Stimulated activated CD4-positive, alpha-beta T cell treated with anti-CD3 and anti-CD28 coated beads, Interleukin-4, amount 100 ng/mL, for 4 hours (primary cell): Measurements from ENCODE around the gene SPECC1.
"Not testable (repeated sequence)": the region's sequence is repeated elsewhere in the genome, so short reads cannot be mapped to it uniquely, and the experiment has no call there.

Experiments used
- DNase-seq, 2 experiments: peaks; one replicate each; pipeline ENCODE4 v3.0.0-alpha.2; 2020

SPECC1 gene

DNA sequence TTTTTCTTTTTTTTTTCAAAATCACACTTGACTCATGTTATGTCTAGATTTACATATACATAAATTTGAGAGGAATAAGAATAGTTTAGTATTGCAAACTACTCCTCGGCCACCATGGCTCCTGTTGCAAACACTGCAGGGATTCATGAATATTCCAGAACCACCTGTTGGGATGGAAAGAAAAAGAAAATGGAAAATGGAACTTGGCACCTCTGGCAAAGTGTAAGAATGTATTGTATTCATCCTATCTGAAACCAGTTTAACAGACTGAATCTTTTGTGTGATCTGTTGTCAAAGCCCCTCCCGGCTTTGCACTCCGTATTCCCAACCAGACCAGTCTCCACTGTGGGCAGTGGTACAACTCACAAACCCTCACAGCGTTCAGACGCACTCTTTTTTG, 124.4 kb downstream of the SPECC1 start:
- DNase-seq, result no peak

DNA sequence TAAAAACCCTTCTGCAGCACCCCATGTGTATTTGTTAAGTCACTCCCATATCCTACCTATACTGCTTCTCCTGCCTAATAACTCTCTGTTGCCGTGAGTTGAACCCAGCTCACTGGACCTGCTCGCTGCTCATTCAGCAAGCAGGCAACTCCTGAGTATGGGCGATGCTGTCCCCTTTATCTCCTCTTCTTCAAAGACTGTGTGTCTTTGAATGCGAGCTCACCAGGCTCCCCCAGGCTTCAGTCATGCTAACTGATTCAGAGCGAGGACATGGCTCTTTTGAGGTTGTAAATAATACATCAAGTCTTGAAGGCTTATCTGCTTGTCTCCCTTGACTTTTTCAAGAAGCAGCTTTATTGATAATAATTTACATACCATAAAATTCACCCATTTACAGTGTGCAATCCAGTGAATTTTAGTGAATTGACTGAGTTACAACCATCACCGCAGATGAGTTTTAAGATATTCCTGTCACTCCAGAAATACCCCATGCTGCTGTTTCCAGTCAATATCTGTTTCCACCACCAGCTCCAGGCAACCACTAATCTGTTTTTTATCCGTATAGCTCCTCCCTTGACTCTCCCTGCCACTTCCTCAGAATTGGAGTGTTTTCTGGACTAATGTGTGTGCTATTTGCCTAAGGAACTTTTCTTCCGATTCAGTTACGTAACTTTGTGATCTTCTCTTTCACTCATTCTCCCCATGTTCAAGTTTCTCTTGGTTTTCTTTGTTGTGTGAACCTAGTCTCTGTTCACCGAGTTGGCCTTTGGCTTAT, 132.2 kb downstream of the SPECC1 start:
- no peak for DNase-seq

DNA sequence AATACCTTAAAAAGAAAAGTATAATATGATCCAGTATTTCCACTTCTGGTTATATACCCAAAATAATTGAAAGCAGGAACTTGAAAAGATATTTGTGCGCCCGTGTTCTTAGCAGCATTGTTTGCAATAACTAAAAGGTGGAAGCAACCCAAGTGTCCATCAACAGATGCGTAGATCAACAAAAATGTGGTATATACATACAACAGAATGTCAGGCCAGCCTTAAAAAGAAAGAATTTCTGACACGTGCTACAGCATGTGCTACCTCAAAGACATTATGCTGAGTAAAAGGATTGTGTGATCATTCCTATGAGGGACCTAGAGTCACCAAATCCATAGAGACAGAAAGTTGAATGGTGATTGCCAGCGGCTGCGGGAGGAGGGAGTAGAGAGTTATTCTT, 133.1 kb downstream of the SPECC1 start:
- DNase-seq, result no peak

DNA sequence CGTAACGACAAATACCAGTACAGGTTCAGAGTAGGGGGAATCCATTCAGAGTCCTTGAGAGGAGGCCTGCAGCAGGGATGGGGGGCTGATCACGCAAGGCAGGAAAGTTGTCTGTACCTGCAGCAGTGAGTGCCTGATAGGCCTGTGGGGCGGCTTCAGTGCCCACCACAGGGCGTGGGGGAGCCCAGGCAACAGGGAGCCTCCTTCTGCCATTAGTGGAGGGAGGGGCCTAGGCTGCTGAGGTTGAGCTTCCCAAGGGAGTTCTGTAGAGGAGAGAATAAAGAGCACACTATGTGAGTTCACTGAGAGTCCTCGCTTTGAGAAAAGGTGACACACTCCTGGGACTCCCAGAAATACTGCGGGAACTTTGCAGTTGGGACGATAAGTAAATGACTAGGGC, 134.6 kb downstream of the SPECC1 start:
- DNase-seq, result no peak

DNA sequence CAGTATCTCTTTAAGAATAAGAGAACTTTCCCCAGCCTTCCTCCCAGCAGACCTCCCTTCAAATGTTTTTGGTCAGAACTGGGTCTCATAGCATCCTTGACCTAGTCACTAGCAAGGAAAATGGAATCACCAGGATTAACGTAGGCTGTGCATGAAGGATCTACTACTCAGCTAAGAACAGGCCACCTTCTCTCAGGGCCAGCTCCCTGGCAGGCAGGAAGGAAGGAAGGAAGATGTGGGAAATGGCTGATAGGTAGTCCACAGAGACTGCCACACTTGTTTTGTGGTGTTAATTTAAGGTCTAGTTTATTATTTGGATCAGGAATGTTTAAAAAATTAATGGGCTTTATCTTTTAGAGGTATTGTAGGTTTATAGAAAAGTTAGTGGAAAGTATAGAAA, 136.4 kb downstream of the SPECC1 start:
- DNase-seq, result no peak

DNA sequence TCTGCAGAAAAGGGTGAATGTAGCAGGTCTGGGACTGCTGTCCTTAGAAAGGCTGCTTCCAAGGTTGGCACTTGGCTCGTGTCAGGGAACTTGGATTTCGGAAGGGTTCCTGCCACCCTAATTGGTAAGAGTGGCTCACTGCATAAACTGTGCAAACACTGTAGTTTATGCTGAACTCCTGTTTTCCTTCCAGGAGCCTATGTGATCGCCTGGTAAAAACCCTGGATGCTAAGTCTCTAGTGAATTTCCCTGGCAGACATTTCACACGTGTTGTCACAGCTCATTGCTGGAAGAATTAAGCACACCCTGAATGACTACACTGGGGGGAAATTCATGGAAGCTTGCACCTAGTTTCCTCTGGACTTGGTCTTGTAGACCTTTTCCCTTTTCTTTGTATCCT, 140.1 kb downstream of the SPECC1 start:
- no peak for DNase-seq

DNA sequence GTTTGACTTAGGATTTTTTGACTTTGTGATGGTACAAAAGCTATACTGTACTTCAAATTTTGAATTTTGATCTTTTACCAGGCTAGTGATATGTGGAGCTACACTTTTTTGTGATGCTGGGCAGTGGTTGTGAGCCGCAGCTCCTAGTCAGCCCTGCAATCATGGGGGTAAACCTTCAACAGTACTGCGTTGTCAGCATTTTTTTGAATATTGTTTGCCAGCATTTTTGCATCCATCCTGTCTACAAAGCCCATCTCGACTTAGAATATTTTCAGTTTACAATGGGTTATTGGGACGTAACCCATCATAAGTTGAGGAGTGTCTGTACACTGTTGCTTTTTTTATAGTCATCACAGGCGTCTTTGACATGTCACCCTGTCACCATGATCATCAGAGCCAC, 142.0 kb downstream of the SPECC1 start:
- DNase-seq, result no peak

DNA sequence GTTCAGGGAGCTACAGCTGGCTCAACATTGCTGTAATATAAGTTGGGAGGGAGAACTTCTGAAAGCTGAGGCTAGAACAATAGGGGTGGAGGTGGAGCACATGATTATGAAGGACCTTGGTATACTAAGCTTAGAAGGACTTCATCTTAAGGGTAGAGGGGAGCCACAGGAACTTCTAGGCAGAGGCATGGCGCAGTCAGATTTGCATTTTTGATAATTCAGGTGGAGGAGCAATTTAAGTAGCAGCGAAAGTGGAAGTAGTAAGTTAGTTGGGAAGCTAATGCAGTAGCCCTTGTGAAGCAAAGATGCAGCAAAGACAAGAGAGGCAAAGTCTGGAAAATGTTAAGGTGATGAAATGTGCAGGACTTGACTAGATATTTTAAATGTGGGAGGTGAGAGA, 144.1 kb downstream of the SPECC1 start:
- DNase-seq, result no peak

DNA sequence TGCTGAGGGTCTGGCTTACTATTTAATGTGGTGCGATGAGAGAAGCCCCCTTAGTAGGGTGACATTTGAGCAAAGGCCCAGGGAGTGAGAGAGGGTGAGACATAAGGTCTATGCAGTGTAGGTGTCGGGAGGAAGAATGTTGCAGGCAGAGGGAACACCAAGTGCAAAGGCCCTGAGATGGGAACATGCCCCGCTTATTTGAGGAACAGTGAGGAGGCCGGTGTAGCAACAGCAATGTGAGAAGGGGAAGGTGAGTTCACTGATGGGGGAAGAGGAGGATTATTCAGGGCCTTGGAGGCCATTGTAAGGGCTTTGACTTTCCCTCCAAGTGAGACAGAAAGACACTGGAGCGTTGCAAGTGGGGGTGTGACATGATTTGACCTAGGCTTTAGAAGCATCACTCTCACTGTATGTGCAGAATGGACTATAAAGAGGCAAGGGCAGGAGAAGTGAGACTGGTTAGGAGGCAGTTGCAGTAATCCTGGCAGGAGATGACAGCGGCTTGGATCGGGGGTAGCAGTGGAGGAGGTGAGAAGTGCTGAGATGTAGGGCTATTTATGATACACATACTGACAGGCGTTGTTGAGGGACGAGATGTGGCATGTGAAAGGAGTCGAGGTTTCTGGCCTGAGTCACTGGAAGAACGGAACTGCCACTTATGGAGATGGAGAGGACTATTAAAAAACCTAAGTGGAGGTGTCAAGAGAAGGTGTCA, 145.3 kb downstream of the SPECC1 start:
- DNase-seq, result no peak

DNA sequence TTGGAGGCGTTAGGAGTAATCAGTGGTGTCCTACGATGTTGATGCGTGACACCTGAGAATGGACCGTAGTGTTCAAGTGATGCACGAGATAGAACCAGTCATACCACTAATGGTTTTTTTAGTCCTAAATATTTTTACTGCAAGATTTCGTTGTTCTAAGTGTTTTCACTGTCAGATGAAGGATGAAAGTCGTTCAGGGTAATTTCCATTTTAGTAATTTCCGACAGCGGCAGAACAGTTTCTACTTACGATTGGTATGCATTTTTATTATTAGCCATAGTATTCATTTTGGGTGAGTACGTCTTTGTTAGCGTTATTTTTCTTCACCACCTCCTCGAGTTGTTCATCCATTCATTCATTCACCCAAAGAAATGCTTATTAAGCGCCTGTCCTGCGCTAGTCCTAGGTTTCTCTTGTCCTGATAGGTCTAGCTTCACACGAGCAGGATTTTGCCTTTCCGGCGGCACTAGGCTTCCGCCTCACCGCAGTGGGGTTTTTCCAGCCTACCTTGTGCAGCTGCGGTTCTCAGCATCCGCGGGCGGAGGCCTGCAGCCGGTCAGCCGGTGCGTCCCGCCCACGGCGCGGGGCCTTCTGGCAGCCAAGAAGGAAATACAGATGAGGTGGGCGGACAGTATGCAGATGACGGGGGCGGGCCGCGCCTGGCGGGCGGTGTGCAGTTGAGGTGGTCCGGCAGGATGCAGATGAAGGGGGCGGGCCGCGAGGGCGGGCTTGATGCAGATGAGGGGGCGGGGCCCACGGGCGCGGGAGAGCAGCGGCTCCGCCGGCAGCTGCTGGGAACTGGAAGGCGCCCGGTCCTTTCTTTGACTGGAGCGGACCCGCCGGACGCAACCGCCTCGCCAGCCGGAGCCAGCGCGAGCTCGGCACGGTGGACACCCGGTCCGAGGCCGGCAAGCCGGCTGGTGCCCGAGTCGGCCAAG, 146.4 kb downstream of the SPECC1 start:
- peak; percentile 90 to 92 for DNase-seq

DNA sequence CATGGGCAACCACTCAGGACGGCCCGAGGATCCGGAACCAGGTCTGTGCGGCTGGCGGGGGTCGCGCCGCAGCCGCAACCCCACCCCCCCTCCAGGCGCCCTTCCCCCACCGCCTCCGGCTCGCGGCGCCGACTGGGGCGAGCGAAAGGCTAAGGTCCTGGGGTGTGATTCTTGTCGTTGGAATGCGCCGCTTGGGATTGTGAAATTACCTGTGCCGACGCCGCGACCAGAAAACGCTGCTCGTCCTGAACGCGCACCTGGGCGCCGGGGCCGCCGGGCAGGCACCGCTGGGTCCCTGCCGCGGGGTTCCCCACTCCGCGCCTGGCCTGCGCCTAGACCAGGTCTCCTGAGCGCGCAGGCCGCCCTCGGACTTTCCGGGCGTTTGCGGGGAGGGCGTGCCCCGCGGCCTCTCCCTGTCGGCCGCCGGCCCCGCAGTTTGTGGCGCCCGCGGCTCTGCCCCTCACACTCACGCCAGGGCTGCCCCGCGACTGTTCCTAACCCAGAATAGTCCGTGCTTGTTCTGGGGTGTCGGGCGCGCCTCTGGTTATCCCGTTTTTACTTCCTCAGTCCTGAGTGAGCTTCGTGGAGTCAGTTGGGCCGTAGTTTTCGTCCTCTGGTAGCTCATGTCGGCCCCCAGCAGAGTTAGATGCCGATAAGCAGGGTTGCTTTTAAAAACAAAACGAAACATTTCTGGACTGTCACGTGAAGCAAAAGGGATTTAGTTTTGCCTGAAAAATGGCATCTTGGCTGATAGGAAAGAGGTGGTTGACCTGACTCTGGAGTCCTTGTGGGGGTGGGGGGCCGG, 147.2 kb downstream of the SPECC1 start:
- DNase-seq, result peak in 1 of 2 experiments; percentile 18

DNA sequence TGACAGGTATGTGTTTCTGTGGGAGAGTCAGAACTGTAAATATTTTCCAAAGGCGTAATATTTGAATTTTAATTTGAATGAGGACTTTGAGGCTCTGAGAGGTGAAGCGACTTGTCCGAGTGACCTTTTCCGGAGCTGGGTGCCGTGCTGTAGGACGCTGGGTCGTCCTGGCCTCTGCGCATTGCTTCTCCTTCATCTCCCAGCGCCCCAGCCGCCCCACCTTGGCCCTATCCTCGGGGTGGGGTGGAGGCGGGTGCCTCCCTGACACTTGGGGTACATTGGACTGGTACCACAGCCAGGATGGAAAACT, 147.8 kb downstream of the SPECC1 start:
- no peak for DNase-seq

DNA sequence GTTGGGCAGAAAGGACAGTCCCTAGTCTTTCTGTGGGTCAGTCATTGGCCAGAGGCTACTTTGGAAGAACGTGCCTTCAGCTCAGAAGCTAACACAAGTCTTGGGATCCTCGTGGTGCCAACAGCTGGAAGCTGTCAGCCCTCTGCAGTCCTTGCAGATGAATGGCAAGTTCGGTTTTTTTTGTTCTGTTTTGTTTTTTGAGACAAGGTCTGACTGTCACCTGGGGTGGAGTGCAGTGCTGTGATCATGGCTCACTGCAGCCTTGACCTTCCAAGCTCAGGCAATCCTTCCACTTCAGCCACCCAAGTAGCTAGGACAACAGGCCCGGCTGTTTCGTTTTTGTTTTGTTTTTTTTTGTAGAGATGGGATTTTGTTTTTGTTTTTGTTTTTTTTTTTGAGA, 149.4 kb downstream of the SPECC1 start:
- DNase-seq, result no peak

DNA sequence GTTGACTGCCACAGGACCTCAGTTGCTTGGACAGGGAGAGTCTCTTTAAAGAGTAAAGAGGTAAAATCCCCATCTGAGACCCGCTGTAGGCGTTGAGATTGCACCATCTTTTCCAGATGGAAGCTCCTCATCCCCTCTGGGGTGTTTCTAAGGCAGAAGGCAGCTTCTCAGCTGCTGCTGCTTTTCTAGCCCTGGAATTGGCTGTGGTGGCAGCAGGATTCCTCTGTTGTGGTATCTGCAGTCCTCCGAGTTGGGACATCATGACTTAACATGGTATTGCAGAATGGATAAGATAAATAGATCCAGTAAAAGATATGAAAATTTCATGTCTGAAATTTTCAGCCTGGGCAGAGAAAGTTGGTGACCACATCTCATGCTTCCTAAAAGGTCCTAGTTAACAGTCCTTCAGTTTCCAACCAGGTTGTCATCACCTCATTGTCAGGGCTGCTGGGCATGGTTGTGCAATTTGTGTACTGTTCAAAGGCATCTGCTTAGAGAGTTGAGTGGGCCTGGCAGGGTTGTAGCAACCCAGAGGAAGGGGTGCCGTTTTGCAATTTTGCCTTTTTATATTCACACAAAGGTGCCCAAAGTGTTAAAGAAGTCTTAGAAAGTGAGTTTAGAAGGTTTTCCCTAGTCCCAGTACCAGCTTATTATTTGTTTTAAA, 150.4 kb downstream of the SPECC1 start:
- DNase-seq, result no peak

DNA sequence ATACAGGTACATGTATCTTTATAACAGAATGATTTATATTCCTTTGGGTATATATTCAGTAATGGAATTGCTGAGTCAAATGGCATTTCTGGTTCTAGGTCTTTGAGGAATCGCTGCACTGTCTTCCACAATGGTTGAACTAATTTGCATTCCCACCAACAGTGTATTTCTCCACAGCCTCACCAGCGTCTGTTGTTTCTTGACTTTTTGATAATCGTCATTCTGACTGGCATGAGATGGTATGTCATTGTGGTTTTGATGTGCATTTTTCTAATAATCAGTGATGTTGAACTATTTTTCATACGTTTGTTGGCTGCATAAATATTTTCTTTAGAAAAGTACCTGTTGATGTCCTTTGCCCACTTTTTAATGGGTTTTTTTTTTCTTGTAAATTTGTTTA, 156.4 kb downstream of the SPECC1 start:
- DNase-seq, result not testable (repeated sequence)

DNA sequence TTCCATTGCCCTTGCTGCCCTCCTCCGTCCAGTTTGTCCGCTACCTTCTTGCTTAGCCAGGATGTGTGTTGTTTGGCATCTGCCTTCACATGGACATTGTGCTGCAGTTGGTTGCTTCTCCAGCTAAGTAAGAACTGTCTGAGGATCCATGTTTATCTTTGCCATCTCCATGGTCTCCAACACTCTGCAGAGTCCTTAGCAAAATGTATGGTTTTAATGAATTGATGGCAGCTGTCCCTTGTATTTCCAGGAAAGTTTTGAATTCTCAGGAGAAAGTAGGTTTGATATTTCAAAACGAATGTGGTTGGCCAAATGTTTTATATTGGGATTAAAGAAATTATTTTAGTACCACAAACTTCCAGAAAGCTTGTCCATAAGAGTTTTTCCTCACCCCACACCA, 160.9 kb downstream of the SPECC1 start:
- no peak for DNase-seq

DNA sequence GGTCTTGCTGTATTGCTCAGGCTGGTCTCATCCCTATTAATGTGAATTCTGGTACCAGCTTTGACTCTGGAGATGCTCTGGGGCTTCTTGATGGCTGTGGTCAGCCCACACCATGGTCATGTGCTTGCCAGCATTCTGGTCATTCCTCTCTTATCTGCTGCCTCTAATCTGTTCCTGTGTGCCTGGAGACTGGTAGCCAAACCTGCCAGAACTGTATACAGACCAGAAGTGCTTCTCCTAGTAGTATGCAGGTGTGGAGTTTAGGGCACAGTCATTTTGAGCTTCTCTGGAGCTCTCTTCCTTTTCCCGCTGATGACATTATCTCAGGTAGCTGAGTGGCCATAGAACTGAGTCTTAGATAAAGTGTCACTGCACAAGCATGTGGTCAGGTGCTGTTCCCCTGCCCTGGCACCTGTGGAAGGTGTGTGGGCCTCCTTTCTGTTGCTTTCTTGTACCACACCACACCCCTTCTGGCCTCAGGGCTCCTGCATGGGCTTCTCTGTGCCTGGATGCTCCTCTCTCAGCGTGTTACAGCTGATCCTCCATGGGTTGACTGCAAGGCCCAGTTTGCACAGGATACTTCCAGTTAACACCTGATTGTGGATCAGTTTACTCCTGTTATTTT, 162.7 kb downstream of the SPECC1 start:
- no peak for DNase-seq

DNA sequence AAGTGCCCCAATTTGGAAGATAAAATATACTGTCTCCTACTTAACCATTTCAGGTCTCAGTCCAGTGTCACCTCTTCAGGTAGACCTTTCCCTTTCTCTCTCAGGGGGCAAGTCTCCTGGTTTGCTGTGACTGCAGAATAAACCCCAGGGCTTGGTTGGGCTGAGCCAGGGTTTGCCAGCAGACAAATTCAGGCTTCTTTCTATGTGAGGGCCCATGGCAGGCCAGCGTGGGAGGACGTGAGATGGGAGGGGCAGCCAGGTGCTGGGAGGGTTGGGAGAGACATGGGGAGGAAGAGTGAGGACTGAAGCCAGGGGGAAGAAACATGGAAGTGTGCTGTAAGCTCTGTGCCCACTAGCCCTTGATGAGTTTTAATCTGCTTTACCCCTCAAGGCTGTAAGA, 163.2 kb downstream of the SPECC1 start:
- DNase-seq, result no peak

DNA sequence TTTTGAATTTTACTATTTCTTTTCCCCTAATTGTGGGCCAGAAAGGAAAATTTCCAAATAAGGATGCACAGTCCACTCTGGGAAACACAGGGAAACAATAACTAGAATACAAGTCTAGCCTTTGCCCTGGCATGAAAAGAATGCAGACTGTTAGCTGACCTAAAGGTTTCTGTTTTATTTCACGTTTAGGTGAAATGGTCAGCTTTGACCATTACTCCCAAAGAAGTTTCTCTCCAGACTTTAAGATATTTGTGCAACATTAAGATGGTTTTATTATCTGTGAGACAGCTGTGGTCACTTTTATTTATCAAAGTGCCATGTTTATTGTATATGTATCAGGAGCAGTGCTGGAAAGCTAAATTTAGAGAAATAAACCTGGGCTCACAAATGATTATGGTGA, 163.9 kb downstream of the SPECC1 start:
- no peak for DNase-seq

DNA sequence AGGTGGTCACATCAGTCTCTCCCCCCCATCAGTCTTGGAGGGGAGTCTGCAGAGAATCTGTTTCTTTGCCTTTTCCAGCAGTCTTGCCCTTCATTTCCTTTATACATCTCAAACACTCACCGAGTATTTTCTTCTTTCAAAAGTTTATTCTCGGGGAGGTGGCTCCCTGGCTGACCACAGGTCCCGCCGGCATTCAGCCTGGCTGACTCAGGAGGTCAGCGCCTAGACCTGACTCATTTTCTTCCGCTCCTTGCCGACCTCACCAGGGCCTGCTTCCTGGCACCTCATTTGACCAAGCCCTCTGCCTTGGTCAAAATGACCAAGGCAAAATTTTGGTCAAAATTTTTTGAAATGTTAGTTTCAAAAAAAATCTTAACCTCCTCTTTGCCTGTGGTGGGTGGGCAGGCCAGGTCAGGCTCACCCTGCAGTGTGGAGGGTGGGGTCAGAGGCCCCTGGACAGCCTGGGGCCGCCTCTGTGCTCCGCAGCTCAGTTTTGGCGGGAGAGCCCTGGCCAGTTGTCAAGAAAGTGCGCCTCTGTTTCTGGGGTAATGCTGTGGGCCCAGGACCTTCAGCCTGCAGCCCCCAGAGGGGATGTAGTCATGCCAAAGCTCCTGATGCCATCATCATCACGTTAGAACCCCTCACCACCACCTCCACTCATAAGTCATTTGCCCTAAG, 165.6 kb downstream of the SPECC1 start:
- DNase-seq, result no peak

DNA sequence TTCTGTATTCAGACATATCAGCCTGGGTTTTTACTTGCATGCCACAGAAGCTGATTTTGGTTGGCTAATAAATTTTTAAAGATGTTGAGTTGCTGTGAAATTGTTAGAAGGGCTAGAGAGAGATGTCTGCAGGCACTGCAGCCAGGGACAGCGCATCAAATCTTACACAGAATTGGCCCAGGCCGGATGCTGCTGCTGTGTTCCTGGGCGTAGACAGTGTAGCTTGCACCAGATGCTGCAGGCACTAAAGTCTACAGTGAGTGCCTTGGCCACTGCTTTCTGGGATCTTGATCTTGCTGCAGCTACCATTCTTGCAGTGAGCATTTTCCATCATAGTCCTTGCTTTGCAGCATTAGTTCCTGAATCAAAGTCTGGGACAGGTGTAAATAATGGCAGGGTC, 169.9 kb downstream of the SPECC1 start:
- DNase-seq, result no peak
